ENCODE results near the gene APOD. TPM values are rescaled to one million over a fixed set of nuclear protein-coding genes. Genes with fewer than 3 reads are reported as not detected.

APOD gene
- total RNA-seq, 1 experiment from 2014 or later, result not detected

DNA sequence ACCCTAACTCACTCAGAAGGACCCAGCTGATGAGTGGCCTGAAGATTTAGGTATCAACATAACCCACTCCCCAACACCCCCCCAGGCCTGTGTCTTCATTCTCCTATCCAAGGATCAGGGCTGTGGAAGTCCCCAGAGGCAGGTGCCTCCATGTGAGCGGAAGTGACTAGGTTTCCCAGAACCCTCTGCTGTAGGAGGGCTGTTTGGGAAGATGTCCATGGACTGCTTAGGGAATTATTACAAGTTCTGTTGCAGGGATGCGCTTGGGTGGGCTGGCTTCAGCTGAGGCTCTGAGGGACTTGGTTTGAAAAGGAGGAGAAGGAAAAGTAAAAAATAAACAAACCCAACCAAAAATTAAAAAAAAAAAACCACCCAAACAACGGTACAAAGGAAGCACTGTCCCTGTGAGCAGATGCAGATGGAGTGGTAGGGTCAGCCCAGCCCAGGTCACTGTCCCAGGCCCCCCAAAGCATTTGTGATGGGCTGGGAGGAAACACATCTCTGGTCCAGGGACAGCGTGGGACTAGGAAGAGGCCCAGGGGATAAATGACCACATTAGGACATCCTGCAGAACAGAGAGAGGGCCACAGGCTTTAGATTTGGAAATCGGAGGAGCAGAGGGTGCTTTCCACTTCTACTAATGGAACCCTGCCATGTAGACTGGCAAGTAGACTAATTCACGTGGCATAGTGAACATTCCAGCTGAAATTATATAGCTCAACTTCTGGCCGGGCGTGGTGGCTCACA, 12.2 kb upstream of the APOD start:
- Histone ChIP-seq H3K79me1 (ENCODE audit: insufficient read depth, low read depth, low read length, poor library complexity, severe bottlenecking) (no peaks in the 10 kb centered on the region), H3K9me3 (ENCODE audit: control insufficient read depth, low read depth, low read length) (no peaks in the 10 kb centered on the region), H3K4ac (ENCODE audit: low read depth, low read length) (no peak overlapping the region), H2BK120ac (ENCODE audit: low read depth, low read length, poor library complexity, severe bottlenecking) (no peak overlapping the region), H3K23ac (ENCODE audit: insufficient read length, low read depth, low read length) (no peak overlapping the region), H3K27ac (ENCODE audit: insufficient read length, low read depth, low read length) (no peak overlapping the region), H2BK20ac (ENCODE audit: low read depth, low read length, poor library complexity, severe bottlenecking) (no peak overlapping the region), H3K4me1 (ENCODE audit: insufficient read depth, low read length) (no peaks in the 10 kb centered on the region), H2AK5ac (ENCODE audit: insufficient read length, low read length) (no peak overlapping the region), H3K23me2 (ENCODE audit: insufficient read length, low read depth, low read length, poor library complexity, severe bottlenecking) (no peaks in the 10 kb centered on the region), H2BK5ac (ENCODE audit: insufficient read length, low read length) (no peak overlapping the region), H3K14ac (ENCODE audit: insufficient read depth, low read length) (no peak overlapping the region), H4K8ac (replicated peaks; ENCODE audit: insufficient read length, low read depth, low read length) (no peak overlapping the region), H3K9ac (ENCODE audit: extremely low read depth, insufficient read length, low read length) (no peak overlapping the region), H4K20me1 (ENCODE audit: control insufficient read depth, insufficient read depth, insufficient read length) (no peaks in the 10 kb centered on the region), H3T11ph (ENCODE audit: low read length) (no peak overlapping the region), H4K91ac (ENCODE audit: insufficient read length, low read depth, low read length) (no peak overlapping the region), H3K79me2 (ENCODE audit: insufficient read depth, low read length) (no peaks in the 10 kb centered on the region), H2AFZ (ENCODE audit: low read length) (no peak overlapping the region), H3K4me2 (ENCODE audit: insufficient read depth, insufficient read length, low read length) (no peak overlapping the region), H4K5ac (ENCODE audit: insufficient read length, low read depth, low read length) (no peak overlapping the region), H3K18ac (ENCODE audit: insufficient read length, low read depth, low read length) (no peak overlapping the region), H2BK12ac (ENCODE audit: insufficient read length, low read depth, low read length) (no peak overlapping the region), H2BK15ac (ENCODE audit: low read depth, low read length) (no peak overlapping the region), H3K56ac (ENCODE audit: insufficient read length, low read depth, low read length) (no peak overlapping the region), H3K27me3 (ENCODE audit: insufficient read depth, low read length) (no peaks in the 10 kb centered on the region)
- peaks cover 5% of the 10 kb centered on the region for H3K27me3 Mint-ChIP-seq (ENCODE audit: low read depth)
- no peak overlapping the region for H3K27ac Mint-ChIP-seq
- H3K4me1 Mint-ChIP-seq, result no peaks in the 10 kb centered on the region
- TF ChIP-seq, protein P1, sequence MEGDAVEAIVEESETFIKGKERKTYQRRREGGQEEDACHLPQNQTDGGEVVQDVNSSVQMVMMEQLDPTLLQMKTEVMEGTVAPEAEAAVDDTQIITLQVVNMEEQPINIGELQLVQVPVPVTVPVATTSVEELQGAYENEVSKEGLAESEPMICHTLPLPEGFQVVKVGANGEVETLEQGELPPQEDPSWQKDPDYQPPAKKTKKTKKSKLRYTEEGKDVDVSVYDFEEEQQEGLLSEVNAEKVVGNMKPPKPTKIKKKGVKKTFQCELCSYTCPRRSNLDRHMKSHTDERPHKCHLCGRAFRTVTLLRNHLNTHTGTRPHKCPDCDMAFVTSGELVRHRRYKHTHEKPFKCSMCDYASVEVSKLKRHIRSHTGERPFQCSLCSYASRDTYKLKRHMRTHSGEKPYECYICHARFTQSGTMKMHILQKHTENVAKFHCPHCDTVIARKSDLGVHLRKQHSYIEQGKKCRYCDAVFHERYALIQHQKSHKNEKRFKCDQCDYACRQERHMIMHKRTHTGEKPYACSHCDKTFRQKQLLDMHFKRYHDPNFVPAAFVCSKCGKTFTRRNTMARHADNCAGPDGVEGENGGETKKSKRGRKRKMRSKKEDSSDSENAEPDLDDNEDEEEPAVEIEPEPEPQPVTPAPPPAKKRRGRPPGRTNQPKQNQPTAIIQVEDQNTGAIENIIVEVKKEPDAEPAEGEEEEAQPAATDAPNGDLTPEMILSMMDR (conservative IDR thresholded peaks at IDR 0.05), result no peak
- H3K36me3 Mint-ChIP-seq (ENCODE audit: insufficient read depth in 1 of 3, low read depth in 3 of 3), result peaks cover 4 to 8% (median 6%) of the 10 kb centered on the region in 3 experiments; a peak in 6 of 7 replicates
- peaks cover 21 to 23% of the 10 kb centered on the region in 2 experiments for H3K9me3 Mint-ChIP-seq
- WGBS (ENCODE audit: extremely low coverage, insufficient read length, low lambda C conversion rate), result no CpG with 5 or more reads among the region's 8 CpGs
- no peak for DNase-seq
- no peak overlapping the region for H3K4me3 Mint-ChIP-seq
